NAMALWA (cell line): ENCODE results near the gene TYRP1.
"Not testable (repeated sequence)": the region's sequence is repeated elsewhere in the genome, so short reads cannot be mapped to it uniquely, and the experiment has no call there.

ENCODE experiments used
- DNase-seq: peaks from one replicate; pipeline ENCODE4 v3.0.0-alpha.2; 2015; ENCODE audit warnings: low spot score

TYRP1 gene, protein sequence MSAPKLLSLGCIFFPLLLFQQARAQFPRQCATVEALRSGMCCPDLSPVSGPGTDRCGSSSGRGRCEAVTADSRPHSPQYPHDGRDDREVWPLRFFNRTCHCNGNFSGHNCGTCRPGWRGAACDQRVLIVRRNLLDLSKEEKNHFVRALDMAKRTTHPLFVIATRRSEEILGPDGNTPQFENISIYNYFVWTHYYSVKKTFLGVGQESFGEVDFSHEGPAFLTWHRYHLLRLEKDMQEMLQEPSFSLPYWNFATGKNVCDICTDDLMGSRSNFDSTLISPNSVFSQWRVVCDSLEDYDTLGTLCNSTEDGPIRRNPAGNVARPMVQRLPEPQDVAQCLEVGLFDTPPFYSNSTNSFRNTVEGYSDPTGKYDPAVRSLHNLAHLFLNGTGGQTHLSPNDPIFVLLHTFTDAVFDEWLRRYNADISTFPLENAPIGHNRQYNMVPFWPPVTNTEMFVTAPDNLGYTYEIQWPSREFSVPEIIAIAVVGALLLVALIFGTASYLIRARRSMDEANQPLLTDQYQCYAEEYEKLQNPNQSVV

DNA sequence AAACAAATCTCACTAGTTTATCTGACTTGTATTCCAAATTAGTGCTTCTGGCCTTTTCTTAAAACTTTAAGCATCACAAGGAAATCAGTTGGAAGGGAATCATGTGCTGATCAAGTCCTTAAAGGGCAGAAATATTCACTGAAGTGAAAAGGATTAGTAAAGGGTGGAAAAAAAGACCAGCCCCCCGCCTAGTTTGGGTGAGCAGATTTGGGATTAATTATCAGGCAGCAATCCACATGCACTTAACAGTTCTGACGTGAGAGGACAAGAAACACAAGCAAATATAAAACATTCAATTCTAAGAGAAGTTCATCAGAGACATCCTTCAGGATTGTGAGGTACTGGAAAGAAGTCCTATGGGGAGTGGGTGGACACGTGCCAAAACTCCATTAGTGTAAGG is at the start of gene TYRP1:
TYRP1 (plus strand) TSS at position 245 of the 400 bp plus-strand sequence. CDS start 612 bp downstream, outside the sequence.
- no peak for DNase-seq

DNA sequence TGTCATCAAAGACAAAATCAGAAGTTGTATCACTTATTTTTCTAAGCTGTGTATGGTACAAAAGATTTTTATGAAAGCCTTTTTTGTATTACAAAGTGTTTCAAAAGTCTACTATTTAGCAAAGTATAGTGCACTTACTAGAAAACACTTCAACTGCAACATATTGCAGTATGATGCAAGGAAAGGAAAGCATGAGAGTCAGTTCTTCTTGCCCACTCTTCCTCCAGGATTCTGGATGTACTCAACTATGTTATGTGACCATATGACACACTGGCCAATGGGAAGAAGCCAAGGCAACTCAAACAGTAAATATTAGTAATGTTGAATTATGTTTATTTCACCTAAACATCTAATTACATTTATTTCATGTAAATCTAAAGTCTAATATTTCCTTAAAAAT is 49.5 kb upstream of the TYRP1 start:
- DNase-seq = no peak

DNA sequence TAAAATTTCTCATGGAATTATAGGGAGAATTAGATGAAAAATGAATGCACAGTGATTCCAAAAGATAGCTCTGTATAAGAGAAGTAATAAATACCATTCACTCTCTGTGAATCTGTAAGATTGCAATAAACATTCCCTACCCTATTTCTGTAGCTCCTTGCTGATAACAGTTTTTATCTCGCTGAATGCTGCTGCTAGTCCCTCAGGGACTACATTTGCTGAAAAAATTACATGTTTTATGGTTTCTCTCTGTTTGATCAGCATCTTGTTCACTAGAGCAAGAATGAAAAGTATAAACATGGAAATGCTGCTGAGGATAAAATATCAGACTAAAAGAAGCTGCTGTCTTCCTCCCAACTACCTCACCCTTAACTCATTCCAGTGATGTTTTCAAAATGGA is 44.3 kb upstream of the TYRP1 start:
- no peak for DNase-seq

DNA sequence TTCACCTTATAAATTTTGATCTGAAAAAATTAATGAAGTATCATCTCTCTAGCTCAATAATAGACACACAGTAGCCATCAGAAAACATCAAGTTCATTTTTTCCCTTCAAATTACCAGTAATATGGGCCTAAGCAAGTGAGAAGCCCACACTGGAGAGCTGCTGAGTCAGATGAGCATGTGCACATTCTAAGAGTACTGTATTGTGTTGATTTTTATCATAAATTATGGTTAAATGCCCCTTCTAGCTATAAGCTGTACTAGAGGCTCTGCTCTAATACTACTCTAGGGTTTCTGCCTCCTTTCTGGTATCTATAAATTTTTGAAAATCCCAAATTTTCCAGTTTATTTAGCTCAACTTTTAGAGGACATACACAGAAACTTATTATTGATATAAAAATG is 42.1 kb upstream of the TYRP1 start:
- DNase-seq = no peak

DNA sequence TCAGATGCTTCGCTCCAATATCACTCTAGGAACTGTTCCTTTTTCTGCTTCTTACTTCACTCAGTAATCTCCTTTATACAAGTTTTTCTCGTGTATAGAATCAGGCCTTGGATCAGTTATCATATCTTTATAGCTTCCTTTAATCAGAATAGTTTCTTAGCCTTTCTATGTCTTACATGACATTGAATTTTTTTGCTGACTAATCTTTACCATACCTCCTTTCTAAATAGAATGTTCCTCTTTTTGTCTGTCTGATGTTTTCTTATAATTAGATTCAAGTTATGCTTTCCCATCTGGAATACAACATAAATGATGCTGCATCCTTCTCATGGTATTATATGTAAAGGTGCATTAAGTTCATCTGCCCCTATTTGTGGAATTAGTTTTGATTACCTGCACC is 40.2 kb upstream of the TYRP1 start:
- DNase-seq = no peak

DNA sequence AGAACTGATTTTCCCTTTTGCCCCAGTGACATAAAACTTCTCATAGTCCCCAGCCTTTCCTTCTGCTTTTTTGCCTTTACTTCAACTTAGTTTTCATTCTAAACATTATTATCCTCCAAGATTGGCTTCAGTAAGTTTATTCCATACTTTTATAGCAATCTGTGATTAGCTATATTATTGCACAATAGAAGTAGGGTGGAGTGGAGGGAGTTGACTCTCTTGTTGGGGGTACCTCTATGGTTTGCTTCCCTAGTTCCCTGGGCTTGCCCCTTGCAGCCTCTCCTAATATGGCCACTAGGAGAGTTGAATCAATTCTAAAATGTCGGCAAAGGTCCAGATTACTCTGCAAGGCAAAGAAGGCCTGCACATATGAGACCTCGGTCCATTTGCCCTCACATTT is 36.4 kb upstream of the TYRP1 start:
- DNase-seq = no peak

DNA sequence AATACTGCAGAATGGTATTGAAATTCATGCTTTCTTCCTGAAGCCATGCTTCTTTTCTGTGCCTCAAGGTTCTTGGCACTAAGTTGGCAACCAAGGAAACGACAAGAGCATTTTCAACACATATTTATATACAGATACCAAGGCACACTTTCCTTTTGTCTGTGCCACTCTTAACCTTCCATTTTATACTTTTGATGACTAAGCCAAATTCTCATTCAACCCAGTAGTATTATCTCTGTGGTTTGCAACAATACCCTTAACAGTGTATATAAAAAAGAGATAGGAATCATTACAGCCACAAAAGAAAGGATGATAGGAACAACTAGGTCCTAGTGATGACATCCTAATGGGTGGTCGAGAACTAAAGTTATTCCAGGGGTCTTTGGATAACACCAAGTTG is 36.0 kb upstream of the TYRP1 start:
- DNase-seq = no peak

DNA sequence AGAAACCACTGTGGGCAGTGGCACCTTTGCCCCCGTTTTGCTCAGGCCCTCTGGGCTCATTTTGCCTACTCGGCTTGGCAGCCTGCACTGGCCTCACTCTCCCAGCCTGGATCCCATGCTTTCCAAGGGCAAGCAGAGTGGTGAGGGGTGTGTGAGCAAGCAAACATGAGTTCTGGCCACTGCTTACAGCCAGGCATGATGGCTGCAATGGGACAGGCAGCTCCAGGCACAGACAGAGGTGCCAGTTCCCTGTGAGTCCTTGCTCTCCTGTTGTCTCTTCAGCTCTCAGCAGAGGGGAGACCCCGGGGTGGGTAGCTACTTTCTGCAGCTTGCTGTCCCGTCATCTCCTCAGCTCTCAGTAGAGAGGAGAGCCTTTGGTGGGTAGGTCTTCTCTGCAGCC is 35.2 kb upstream of the TYRP1 start:
- no peak for DNase-seq

DNA sequence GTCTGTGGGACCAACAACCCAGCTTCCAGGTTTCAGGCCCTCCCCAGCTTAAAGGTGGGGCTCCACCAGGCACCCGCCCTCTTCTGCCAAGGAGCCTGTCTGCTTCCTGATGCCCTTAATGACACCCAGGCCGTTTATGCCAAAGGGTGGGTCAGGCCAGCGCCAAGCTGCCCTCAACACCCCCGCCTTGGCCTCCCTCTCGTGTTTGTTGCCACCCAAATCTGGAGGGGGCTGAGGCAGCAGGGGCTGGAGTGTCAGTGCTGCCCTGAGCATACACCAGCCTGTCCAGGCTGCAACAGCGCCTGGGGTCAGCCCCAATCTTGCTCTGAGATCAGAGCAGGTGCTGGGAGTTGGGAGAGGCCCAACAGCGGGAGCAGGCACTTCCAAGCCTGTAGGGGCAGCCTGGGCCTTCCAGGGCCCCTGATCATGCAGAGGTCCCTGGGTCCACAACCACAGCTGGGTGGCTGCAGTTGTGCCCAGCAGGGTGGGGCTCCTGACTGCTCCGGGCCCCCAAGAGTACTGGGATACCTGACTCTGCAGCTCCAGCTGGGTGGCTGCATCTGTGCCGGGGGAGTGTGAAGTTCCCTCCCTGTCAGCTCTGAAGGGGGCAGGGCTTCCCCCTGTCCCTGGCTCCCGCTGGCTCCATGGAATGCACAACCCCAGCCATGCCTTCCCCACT is 34.5 kb upstream of the TYRP1 start:
- DNase-seq = no peak

DNA sequence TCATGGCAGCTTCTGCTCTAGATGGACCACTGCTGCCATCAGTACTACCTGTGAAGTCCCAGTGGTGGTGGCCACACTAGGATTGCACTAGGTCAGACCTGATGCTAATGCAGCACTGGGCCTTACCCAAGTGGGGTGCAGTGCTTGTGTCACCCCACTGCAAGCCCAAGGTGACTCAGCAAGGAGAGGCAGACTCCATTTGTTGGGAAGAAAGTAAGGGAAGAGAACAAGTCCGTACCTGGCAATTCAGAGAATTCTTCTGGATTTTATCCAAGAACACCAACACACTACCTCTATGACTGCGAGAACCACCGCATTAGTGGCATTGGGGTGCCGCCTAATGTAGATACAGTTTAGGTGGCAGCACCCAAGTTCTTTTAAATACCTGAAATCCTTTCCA is 34.0 kb upstream of the TYRP1 start:
- DNase-seq = no peak

DNA sequence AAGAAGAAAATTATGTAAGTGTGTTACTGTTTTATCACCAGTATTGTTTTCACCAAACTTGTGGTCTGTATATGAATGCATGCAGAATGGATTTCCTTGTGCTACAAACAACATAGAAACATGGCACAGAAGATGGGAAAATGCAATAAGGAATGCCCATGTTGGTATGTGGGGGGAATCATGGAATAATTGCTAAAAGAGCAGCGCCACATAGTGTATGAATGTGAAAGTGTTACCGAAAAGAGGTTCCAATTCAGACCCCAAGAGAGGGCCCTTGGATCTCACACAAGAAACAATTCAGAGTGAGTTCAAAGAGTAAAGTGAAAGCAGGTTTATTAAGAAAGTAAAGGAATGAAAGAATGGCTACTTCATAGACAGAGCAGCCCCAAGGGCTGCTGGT is 26.4 kb upstream of the TYRP1 start:
- DNase-seq = peak; percentile 6

DNA sequence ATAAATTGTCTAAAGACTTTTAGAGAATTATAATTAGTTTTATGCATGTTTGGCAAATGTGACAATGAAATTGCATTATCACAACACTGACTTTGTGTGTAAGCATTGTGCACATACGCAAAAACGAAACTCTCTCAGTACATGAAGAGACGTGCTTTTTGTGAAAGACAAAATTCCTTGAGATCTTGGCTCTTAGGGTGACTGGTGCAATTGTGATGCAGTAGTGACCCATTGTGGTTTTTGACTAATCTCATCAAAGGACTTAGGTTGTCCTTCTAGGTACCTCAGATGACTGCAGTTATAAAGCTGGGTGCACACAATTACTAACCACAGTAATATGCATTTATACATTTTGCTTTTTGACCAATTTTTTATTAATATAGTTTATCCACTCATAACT is 25.3 kb upstream of the TYRP1 start:
- DNase-seq = no peak

DNA sequence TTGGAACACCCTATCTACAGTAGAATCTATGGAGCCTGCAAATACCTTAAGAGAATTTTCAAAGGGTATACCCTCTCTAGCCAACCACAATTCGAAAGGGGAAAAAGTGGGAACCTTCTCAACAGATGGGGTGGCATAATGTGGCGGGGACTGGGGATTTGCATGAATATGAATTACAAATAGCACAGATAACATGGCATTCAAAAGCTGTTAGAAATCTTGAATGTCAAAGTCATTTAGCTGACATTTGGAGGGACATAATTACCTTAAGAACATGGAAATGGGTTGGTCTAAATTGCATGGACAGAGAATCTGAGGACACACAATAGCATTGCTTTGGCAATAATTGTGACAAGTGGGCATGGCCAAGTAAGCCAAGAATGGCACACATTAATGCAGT is 23.2 kb upstream of the TYRP1 start:
- DNase-seq = no peak

DNA sequence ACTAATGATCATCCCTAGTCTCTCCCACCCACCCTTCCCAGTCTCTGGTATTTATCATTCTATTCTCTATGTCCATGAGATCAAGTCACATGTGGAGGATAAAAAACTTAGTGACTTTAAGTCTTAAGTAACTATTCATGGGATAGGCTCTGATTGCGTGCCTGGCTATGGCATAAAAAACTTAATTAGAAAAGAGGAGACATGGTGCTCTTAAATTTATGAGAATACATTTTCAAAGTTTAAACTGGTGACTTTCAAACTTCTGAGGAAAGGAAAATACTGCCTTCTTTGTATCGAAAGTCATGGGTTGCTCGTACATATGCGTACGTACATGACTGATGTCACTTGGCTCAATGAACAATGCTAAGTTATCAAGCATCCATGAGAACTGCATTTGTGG is 18.2 kb upstream of the TYRP1 start:
- no peak for DNase-seq

DNA sequence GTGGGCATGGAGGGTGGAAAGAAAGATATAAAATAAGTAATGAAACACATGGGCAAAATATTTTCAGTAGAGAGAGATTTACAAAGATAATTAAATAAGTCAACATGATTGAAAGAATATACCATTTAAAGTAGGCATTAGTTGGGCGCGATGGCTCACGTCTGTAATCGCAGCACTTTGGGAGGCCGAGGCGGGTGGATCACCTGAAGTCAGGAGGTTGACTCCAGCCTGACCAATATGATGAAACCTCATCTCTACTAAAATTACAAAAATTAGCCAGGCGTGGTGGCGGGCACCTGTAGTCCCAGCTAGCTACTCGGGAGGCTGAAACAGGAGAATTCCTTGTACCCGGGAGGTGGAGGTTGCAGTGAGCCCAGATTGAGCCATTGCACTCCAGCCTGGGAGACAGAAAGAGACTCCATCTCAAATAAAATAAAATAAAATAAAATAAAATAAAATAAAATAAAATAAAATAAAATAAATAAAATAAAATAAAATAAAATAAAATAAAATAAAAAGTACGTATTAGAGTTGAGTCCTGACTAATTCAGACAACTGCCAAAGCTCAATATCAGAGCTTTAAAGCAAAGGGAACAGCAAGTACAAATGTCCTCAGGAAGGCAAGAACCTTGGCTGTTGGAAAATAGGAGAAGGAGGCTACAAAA is 15.6 kb upstream of the TYRP1 start:
- DNase-seq = not testable (repeated sequence)

DNA sequence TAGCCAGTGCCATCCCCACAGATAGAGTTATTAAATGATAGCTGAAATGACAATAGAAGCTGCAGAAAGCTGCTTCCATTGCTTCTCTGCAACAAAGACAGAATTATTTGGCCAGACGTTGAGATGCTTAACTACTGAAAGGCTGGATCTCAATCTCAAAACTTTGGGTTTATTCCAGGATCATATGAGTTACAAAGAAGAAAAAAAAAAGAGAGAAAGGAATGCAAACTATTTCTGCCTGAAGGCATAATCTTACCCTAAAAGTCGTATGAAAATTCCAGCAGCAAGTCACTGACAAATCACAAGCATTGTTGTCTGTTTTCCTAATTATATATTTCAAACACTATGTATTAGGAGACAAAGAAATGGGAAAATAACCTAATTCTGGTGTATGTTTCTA is 12.8 kb upstream of the TYRP1 start:
- DNase-seq = no peak

DNA sequence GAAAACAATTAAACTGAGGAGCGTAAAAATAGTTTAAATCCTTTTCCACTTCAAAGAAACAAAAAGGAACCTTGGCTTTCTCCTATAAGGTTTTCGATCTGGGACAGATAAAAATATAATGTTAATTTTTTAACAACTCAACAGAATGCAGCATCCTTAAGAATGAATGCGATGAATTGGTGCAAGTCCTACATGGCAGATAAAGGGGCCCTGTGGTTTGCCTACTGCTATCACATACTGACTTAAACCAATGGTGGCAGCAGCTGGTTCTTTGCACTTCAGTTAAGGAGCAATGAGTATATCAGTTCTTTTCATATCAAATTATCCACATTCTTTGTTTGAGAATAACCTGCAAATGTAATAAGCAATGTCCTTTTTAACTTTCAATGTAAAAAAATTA is 12.4 kb upstream of the TYRP1 start:
- DNase-seq = no peak

DNA sequence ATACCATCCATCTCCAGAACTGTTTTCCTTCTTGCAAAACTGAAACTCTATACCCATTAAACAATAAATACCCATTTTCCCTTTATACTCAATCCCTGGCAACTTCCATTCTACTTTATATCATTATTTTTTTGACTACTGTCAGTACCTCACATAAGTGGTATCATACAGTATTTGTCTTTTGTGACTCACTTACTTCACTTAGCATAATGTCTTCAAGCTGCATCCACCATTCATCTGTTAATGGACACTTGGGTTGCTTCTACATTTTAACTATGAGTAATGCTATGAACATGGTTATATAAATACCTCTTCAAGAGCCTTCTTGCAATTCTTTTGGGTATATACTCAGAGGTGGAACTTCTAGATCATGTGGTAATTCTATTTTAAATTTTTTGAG is 11.6 kb upstream of the TYRP1 start:
- DNase-seq = no peak

DNA sequence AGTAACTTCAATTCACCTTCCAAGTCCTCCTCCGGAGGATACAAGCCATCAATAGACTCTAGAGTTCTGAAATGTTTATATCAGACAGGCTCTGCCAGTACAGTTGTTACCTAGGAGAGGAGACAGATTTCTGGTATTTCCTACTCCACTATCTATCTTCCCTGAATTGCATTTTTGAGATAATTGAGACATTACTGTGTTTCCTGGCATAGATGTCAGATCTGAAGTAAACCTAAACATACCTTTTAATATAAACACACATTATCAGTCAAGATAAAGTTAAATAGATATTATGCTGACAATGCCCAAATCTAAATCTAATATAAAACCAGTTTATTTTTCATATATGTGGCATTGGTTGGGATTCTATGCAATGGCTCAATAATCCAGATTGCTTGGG is 8.2 kb upstream of the TYRP1 start:
- DNase-seq = no peak

DNA sequence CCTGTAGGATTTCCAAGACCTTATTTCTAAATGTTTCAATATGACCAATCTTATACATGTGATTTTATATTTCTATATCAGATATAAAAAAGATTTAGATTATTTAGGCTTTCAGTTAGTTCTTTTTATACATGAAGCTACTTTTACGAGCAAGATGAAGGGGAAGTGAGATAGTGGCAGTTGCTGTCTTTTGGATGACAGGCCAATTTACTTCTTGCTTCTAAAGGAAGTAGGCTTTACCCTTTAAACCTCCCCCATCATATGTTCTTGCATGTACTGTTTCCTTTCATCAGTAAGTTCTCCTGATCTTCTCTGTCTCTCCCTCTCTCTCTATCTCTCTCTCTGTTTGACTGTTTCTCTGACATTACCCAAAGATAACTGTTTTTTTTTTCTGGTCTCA is 4.0 kb upstream of the TYRP1 start:
- no peak for DNase-seq

DNA sequence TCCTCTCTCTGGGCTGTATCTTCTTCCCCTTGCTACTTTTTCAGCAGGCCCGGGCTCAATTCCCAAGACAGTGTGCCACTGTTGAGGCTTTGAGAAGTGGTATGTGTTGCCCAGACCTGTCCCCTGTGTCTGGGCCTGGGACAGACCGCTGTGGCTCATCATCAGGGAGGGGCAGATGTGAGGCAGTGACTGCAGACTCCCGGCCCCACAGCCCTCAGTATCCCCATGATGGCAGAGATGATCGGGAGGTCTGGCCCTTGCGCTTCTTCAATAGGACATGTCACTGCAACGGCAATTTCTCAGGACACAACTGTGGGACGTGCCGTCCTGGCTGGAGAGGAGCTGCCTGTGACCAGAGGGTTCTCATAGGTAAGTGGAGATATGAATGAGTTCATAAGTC is 828 bp downstream of the TYRP1 start:
- no peak for DNase-seq

DNA sequence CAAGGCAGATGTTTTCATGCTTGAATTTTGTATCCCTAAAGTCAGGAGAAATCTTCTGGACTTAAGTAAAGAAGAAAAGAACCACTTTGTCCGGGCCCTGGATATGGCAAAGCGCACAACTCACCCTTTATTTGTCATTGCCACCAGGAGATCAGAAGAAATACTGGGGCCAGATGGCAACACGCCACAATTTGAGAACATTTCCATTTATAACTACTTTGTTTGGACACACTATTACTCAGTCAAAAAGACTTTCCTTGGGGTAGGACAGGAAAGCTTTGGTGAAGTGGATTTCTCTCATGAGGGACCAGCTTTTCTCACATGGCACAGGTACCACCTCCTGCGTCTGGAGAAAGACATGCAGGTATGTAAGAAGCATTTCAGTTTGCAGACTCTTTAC is 2.3 kb downstream of the TYRP1 start:
- no peak for DNase-seq
